Cardiac fibroblast (primary cell): ENCODE data around the gene VAMP8.

Experiments
- DNase-seq, 2 donors: peaks; one replicate each; pipeline versions ENCODE4 v3.0.0 to v3.0.0-alpha.2; 2010; ENCODE audit warnings: low read depth in 2 of 2
- H3K4me3 ChIP-seq, 2 donors: replicated peaks in 1 of 2; 1 replicate in 1 of 2; 2 replicates in 1 of 2; pipeline ENCODE4 v1.5.1; 2011; ENCODE audit warnings: low read depth in 2 of 2, low read length in 2 of 2, mild to moderate bottlenecking in 2 of 2, moderate library complexity in 1 of 2
- CTCF ChIP-seq: IDR thresholded peaks from one replicate; pipeline ENCODE4 v1.5.1; 2011; ENCODE audit warnings: low read depth, mild to moderate bottlenecking, low read length, inconsistent platforms

Gene VAMP8

GRCh38 chr2:85534881-85535280, 42.5 kb upstream of the VAMP8 start:
- DNase-seq: no peak
- H3K4me3 ChIP-seq: no peak overlapping the region
- TF ChIP-seq CTCF: no peak

GRCh38 chr2:85536479-85536878, 40.9 kb upstream of the VAMP8 start:
- peak; percentile 74 to 83 for DNase-seq
- H3K4me3 ChIP-seq: no peak overlapping the region
- TF ChIP-seq CTCF: no peak

- DNase-seq: peak; percentile 42 to 57
- H3K4me3 ChIP-seq: peak overlapping the region; percentile 79 to 93
- TF ChIP-seq CTCF: peak; percentile 6
Observed at GRCh38 chr2:85537600-85538506, 39.5 kb upstream of the VAMP8 start.

DNA sequence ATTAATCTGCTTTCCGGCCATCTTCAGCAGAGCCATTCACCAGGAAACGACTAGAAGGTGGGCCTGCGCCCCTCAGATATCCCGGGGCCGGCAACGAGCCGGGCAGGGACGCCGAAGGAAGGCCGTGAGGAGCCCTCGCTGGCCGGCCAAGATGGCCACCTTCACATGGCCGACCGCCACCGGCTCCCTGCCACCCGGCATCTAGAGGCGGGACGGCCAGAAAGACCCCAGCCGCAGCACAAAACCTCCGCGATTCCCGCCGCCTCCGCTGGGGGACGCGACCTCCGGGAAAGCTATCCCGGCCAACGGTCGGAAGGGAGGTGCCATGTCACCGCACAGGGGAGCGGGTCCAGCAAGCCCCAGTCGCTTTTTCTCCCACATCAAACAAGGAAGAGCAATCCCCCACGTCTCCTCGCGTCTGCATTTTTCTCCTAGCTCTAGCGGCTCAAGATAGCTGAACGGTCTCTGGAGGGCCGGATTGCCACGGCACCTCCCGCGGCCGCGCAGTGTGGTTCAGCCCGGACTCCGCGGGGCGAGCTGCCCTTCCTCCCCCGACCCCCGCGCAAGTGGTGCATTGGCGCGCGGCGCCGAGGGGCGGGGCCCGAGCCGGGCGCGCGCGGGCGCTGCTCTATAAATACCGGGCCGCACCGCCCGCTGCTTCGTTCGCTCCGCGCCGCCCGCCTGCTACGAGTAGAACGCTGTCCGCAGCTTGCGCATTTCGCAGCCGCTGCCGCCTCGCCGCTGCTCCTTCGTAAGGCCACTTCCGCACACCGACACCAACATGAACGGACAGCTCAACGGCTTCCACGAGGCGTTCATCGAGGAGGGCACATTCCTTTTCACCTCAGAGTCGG, 38.7 kb upstream of the VAMP8 start, which contains the start of gene MAT2A:
MAT2A (plus strand) TSS at position 662 of the 854 bp plus-strand sequence; CDS start at position 782, 120 bp downstream.
- DNase-seq: peak; percentile 93 to 96
- TF ChIP-seq CTCF: peak; percentile 75
- peak within 1 kb of the TSS; percentile 79 to 93 for H3K4me3 ChIP-seq

DNA sequence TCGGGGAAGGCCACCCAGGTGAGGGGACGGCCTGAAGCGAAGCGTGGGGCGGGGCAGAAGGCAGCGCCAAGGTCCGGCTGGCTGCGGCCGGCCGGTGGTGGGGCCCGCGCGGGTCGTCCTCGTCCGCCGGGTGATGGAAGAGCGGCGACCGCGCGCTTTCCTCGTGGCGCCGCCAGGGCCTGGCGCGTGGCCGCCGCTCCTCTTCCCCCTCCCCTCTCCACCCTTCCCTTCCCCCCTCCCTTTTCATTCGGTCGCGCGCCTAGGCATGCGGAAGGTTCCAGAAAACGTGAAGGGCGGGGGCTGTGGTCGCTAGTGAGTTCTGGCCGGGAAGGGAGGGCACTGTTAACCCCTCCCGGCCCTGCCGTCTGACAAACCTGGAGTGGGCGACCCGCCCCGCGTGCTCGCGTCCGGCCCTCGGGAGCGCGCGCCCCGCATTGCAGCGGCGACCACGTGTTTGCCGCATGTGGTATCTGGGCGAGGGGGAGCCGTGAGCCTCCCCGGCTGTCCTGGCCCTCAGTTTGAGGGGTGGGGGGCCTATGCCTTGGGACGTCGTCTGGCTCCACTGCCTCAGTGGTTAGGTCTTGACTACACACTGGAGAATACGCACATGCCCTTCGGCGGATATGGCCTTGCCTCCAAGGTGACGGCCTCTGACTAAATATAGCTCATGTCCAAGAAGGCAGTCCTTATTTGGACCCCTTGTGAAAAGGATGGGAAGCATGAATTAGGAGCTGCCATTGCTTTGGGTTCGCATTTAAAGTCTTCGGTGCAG, 37.8 kb upstream of the VAMP8 start:
- DNase-seq: peak; percentile 65 to 71
- peak overlapping the region; percentile 79 to 93 for H3K4me3 ChIP-seq
- TF ChIP-seq CTCF: no peak

GRCh38 chr2:85540133-85540648, 37.2 kb upstream of the VAMP8 start:
- H3K4me3 ChIP-seq: peak overlapping the region; percentile 79 to 93
- no peak for TF ChIP-seq CTCF
- DNase-seq: peak; percentile 43 to 44
